Measurements from ENCODE around the gene RABGAP1. TPM values are rescaled to one million over a fixed set of nuclear protein-coding genes. Genes with fewer than 3 reads are reported as not detected.

RABGAP1 gene
- total RNA-seq, 1 experiment from 2014 or later = 57.4 TPM

- peaks cover 4% of the 10 kb centered on the region; the same call in 1 of the 2 replicates for H3K4me1 ChIP-seq
- H3K27ac ChIP-seq = no peak overlapping the region
- peaks cover 34% of the 10 kb centered on the region for H3K36me3 ChIP-seq
- H3K4me3 ChIP-seq = no peak overlapping the region
- DNase-seq = no peak
- H3K9me3 ChIP-seq (replicated peaks) = no peaks in the 10 kb centered on the region
- no peaks in the 10 kb centered on the region for H3K27me3 ChIP-seq
Measured at GRCh38 chr9:123039617-123040219, 98.9 kb downstream of the RABGAP1 start.

GRCh38 chr9:123040801-123041200 is 100.0 kb downstream of the RABGAP1 start:
- no peak for DNase-seq
- H3K36me3 ChIP-seq = peaks cover 32% of the 10 kb centered on the region
- H3K27me3 ChIP-seq = no peaks in the 10 kb centered on the region
- no peaks in the 10 kb centered on the region for H3K9me3 ChIP-seq (replicated peaks)
- no peak overlapping the region for H3K27ac ChIP-seq
- no peak overlapping the region for H3K4me3 ChIP-seq
- no peaks in the 10 kb centered on the region for H3K4me1 ChIP-seq

GRCh38 chr9:123041489-123041888 is 100.7 kb downstream of the RABGAP1 start:
- no peaks in the 10 kb centered on the region for H3K4me1 ChIP-seq
- H3K36me3 ChIP-seq = peaks cover 32% of the 10 kb centered on the region

GRCh38 chr9:123043081-123043939 is 102.5 kb downstream of the RABGAP1 start:
- Histone ChIP-seq H3K36me3 (peaks cover 31% of the 10 kb centered on the region), H3K27me3 (no peaks in the 10 kb centered on the region), H3K4me3 (no peak overlapping the region), H3K4me1 (no peaks in the 10 kb centered on the region), H3K27ac (no peak overlapping the region), H3K9me3 (replicated peaks) (no peaks in the 10 kb centered on the region)
- no peak for DNase-seq

More at GRCh38 chr9:123041489-123041888, 100.7 kb downstream of the RABGAP1 start:
- DNase-seq = no peak
- no peak overlapping the region for H3K27ac ChIP-seq
- H3K4me3 ChIP-seq = no peak overlapping the region
- no peaks in the 10 kb centered on the region for H3K9me3 ChIP-seq (replicated peaks)
- no peaks in the 10 kb centered on the region for H3K27me3 ChIP-seq

- Histone ChIP-seq H3K4me1 (no peaks in the 10 kb centered on the region), H3K27ac (no peak overlapping the region), H3K27me3 (no peaks in the 10 kb centered on the region), H3K36me3 (peaks cover 27% of the 10 kb centered on the region), H3K4me3 (no peak overlapping the region), H3K9me3 (replicated peaks) (no peaks in the 10 kb centered on the region)
- no peak for DNase-seq
Measured at GRCh38 chr9:123044586-123044985, 103.8 kb downstream of the RABGAP1 start.

- no peaks in the 10 kb centered on the region for H3K27me3 ChIP-seq
- no peaks in the 10 kb centered on the region for H3K4me1 ChIP-seq
- no peak overlapping the region for H3K4me3 ChIP-seq
- DNase-seq = no peak
- H3K9me3 ChIP-seq (replicated peaks) = no peaks in the 10 kb centered on the region
- no peak overlapping the region for H3K27ac ChIP-seq
- peaks cover 18% of the 10 kb centered on the region for H3K36me3 ChIP-seq
Measured at GRCh38 chr9:123046406-123047195, 105.8 kb downstream of the RABGAP1 start.

GRCh38 chr9:123048748-123049147 is 107.9 kb downstream of the RABGAP1 start:
- Histone ChIP-seq H3K9me3 (replicated peaks) (no peaks in the 10 kb centered on the region), H3K36me3 (peaks cover 8% of the 10 kb centered on the region; the same call in 1 of the 2 replicates), H3K4me1 (no peaks in the 10 kb centered on the region; the same call in 1 of the 2 replicates), H3K27ac (no peak overlapping the region), H3K4me3 (no peak overlapping the region), H3K27me3 (no peaks in the 10 kb centered on the region)
- no peak for DNase-seq

- no peak for DNase-seq
- no peak overlapping the region for H3K4me3 ChIP-seq
- no peaks in the 10 kb centered on the region; the same call in 1 of the 2 replicates for H3K4me1 ChIP-seq
- H3K36me3 ChIP-seq = peaks cover 11% of the 10 kb centered on the region
- H3K27ac ChIP-seq = no peak overlapping the region
- H3K9me3 ChIP-seq (replicated peaks) = no peaks in the 10 kb centered on the region
- no peaks in the 10 kb centered on the region for H3K27me3 ChIP-seq
Measured at GRCh38 chr9:123049589-123050222, 108.9 kb downstream of the RABGAP1 start.

- no peak for DNase-seq
- Histone ChIP-seq H3K36me3 (peaks cover 17% of the 10 kb centered on the region), H3K4me3 (no peak overlapping the region), H3K27me3 (no peaks in the 10 kb centered on the region), H3K27ac (no peak overlapping the region), H3K4me1 (no peaks in the 10 kb centered on the region; the same call in 1 of the 2 replicates), H3K9me3 (replicated peaks) (no peaks in the 10 kb centered on the region)
Measured at GRCh38 chr9:123053046-123053445, 112.2 kb downstream of the RABGAP1 start.

GRCh38 chr9:123053711-123054110 is 112.9 kb downstream of the RABGAP1 start:
- Histone ChIP-seq H3K4me1 (no peaks in the 10 kb centered on the region; the same call in 1 of the 2 replicates), H3K9me3 (replicated peaks) (no peaks in the 10 kb centered on the region), H3K4me3 (no peak overlapping the region), H3K36me3 (peaks cover 17% of the 10 kb centered on the region), H3K27ac (no peak overlapping the region), H3K27me3 (no peaks in the 10 kb centered on the region)
- DNase-seq = no peak

- Histone ChIP-seq H3K36me3 (peaks cover 20% of the 10 kb centered on the region), H3K27me3 (no peaks in the 10 kb centered on the region), H3K9me3 (replicated peaks) (no peaks in the 10 kb centered on the region), H3K27ac (no peak overlapping the region), H3K4me3 (no peak overlapping the region), H3K4me1 (peaks cover 23% of the 10 kb centered on the region)
- DNase-seq = no peak
Measured at GRCh38 chr9:123058834-123059233, 118.0 kb downstream of the RABGAP1 start.

GRCh38 chr9:123059472-123060220 is 118.8 kb downstream of the RABGAP1 start:
- Histone ChIP-seq H3K36me3 (peaks cover 17% of the 10 kb centered on the region), H3K27ac (no peak overlapping the region), H3K27me3 (no peaks in the 10 kb centered on the region), H3K4me3 (no peak overlapping the region), H3K4me1 (peaks cover 31% of the 10 kb centered on the region), H3K9me3 (replicated peaks) (no peaks in the 10 kb centered on the region)
- DNase-seq = no peak

GRCh38 chr9:123061216-123061615 is 120.4 kb downstream of the RABGAP1 start:
- H3K9me3 ChIP-seq (replicated peaks) = no peaks in the 10 kb centered on the region
- no peak for DNase-seq
- H3K4me3 ChIP-seq = no peak overlapping the region
- H3K36me3 ChIP-seq = peaks cover 13% of the 10 kb centered on the region
- H3K27ac ChIP-seq = no peak overlapping the region
- H3K27me3 ChIP-seq = no peaks in the 10 kb centered on the region
- peaks cover 36% of the 10 kb centered on the region for H3K4me1 ChIP-seq
